Activated T-helper 1 cell treated with Interleukin-2 at 50 U/mL for 16 hours (primary cell): Measurements from ENCODE around the gene TUBA4B.
"Not testable (repeated sequence)": the region's sequence is repeated elsewhere in the genome, so short reads cannot be mapped to it uniquely, and the experiment has no call there.

ENCODE experiments used
- DNase-seq: peaks from one replicate; pipeline ENCODE4 v3.0.0-alpha.2; 2020; ENCODE audit warnings: low read depth

The TUBA4B gene

GRCh38 chr2:219248845-219249202, 4.2 kb upstream of the TUBA4B start:
- no peak for DNase-seq

DNA sequence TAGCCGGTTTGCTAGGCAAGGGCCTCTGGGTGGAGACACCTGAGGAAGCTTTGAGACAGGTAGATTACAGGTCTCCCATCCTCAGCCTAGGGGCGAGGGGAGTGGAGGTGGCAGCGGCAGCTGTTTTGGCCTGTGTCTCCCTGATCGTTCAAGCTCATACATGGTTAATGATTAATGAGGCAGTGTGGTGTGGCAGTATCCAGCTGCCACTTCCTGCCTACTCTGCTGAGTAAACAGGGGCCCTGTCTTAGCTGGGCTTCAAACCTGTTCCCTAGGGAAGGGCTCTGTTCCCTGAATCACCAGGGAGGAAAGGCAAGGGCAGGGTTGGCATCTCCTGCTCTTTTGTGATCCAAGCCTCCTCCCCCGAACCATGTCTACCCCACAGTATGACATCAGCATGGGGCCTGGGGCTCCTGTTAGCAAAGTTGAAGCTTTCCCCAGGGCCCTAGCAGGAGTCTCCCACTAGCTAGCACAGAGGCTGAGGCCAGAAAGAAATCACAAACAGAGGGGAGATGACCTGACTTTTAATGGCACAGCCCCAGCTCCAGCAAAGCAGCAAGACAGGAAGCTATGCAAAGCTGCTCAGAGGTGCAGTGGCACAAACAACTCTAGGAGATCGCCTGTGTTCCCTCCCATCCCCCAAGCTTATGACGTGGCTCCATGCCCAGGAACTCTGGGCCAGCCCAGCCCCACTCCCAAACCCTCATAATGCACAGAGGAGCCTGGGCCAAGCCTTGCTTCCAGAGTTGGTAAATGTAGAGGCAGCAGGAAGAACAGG, 3.7 kb upstream of the TUBA4B start:
- DNase-seq, result peak; percentile 27

- no peak for DNase-seq
These were observed 2.8 kb upstream of the TUBA4B start for GRCh38 chr2:219250049-219250781.

DNA sequence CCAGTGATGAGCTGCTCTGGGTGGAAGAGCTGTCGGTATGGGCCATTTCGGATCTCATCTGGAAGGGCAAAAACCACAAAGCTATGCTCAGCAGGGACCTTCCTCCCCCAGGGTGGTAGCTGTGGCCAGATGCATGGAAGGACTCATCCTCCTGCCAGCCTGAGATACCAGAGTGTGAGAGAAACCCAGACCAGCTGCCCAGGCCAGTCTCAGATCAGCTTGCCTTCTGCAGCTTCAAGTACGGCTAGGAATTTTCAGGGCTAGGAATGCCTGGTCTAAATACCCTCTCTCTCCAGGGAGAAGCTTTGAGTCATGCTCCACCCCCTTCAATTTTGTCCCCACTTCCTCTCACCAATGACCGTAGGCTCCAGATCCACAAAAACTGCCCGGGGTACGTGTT, 1.4 kb upstream of the TUBA4B start:
- DNase-seq, result no peak

DNA sequence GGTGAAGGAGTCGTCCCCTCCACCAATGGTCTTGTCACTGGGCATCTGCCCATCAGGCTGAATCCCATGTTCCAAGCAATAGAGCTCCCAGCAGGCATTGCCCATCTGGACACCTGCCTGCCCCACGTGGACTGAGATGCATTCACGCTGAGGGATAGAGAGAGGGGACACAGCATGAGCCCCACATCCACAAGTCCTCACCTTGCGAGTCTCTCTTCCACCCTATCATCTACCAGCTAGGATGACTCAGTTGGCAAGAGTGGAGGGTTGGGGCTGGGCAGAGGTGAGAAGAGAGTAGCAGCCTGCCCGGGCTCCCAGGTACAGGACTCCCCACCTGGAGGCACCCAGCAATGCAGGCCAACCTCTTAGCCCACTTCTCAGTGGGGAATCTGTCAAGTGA, 959 bp upstream of the TUBA4B start:
- no peak for DNase-seq

DNA sequence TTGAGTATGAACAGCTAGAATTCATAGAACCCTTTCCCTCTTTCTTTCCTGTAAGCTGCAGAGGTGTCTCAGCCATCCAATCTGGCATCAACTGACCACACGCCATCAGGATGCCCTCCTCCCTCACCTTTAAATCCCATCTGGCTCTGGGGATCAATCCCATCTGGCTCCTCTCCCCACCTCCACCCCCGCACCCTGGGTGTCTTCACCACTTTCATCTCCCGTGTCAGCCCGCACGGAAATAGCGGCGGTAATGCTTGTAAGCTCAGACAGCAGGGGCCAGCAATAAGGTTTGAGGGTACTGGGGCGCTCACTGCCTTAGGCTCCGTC, 508 bp upstream of the TUBA4B start:
- no peak for DNase-seq

DNA sequence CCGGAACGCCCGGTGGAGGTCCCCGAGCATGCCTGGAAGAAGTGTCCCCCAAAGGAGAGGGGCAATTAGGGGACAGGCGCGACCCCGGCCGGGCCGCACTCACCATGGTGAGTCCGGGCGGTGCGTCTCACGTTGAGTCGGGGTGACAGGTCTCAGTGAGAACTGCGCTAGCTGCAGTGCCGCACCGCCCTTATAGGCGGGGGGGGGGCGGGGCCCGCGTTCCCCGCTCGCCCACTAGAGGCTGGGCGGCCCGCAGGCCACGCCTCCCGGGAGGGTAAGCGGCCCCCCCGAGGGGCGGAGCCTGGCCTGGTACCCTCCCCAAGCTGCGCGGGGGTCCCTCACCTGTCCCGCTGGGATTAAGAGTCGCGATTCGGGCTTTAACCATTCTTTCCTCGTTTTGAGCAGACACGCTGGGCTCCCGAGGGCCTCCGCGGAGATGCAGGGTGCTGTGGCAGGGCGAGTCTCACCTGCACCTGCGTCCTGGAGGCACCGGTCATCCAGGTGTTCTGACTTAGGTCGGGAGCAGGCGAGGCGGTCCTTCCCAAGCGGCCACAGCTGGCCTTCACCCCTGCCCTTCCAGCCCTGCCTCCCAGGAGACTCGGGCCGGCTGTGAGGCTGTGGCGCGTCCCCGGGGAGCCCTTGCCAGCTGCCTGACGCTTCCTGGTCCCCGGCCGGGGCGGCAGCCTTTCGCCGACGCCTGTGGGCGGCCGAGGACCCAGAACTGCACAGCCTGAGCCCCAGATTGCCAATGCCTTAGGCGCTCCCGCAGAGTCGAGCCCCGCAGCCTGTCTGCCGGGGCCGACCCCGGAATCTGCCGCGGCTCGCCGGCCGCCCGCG, 928 bp downstream of the TUBA4B start, which contains the start of gene TUBA4A:
Gene TUBA4A, minus strand, starts transcription at position 166 of the 837 bp plus-strand sequence. Its CDS starts 60 bp downstream, at position 106.
- DNase-seq, result peak; percentile 88

GRCh38 chr2:219254590-219255201, 1.7 kb downstream of the TUBA4B start:
- DNase-seq, result no peak

GRCh38 chr2:219258942-219259341, 5.9 kb downstream of the TUBA4B start:
- not testable (repeated sequence) for DNase-seq

GRCh38 chr2:219261024-219261855, 8.2 kb downstream of the TUBA4B start:
- no peak for DNase-seq

GRCh38 chr2:219266232-219266631, 13.2 kb downstream of the TUBA4B start:
- no peak for DNase-seq

GRCh38 chr2:219266886-219267285, 13.8 kb downstream of the TUBA4B start:
- DNase-seq, result no peak

- no peak for DNase-seq
These were observed 15.3 kb downstream of the TUBA4B start for GRCh38 chr2:219268294-219268693.

GRCh38 chr2:219269362-219270054, 16.5 kb downstream of the TUBA4B start:
- no peak for DNase-seq

- no peak for DNase-seq
These were observed 17.0 kb downstream of the TUBA4B start for GRCh38 chr2:219270055-219270372.

GRCh38 chr2:219271021-219271420, 18.0 kb downstream of the TUBA4B start:
- no peak for DNase-seq

DNA sequence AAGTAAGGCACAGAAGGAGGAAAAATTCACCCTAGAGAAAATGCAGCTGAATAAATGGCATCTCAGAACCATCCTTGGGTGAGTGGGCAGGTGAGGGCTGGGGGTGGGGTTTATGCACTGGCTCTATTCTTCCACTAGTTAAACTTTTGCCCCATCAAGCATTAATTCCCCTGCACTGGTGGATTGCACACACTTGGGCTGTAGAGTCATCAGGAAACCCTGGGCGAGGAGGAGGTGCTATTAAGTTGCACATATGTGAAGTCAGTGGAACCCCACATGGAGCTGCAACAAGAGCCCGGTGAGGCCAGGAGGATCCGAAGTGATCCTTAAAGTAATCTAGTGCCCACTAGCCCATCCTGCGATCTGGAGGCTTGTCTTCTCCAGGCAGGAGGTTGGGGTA, 19.3 kb downstream of the TUBA4B start:
- no peak for DNase-seq

- no peak for DNase-seq
These were observed 20.0 kb downstream of the TUBA4B start for GRCh38 chr2:219272995-219273394.

GRCh38 chr2:219273937-219274336, 20.9 kb downstream of the TUBA4B start:
- no peak for DNase-seq

- DNase-seq, result no peak
These were observed 21.4 kb downstream of the TUBA4B start for GRCh38 chr2:219274361-219274921.
